HG02973 (cell line): ENCODE results near the gene MYOT.
"Not testable (repeated sequence)": the region's sequence is repeated elsewhere in the genome, so short reads cannot be mapped to it uniquely, and the experiment has no call there.

ENCODE experiments used
- ATAC-seq: cut with Tn5 transposase; IDR thresholded peaks from one replicate; pipeline ENCODE4 v1.9.1; 2021; ENCODE audit warnings: moderate library complexity; ENCODE audit not compliant: unreplicated experiment

The MYOT gene

GRCh38 chr5:137867664-137868063, at the start of gene MYOT:
TSS of gene MYOT (plus strand) at chr5:137867860. CDS start at chr5:137870652, 2,792 bp downstream.
- ATAC-seq, result no peak

GRCh38 chr5:137819766-137820165, 47.9 kb upstream of the MYOT start:
- no peak for ATAC-seq

DNA sequence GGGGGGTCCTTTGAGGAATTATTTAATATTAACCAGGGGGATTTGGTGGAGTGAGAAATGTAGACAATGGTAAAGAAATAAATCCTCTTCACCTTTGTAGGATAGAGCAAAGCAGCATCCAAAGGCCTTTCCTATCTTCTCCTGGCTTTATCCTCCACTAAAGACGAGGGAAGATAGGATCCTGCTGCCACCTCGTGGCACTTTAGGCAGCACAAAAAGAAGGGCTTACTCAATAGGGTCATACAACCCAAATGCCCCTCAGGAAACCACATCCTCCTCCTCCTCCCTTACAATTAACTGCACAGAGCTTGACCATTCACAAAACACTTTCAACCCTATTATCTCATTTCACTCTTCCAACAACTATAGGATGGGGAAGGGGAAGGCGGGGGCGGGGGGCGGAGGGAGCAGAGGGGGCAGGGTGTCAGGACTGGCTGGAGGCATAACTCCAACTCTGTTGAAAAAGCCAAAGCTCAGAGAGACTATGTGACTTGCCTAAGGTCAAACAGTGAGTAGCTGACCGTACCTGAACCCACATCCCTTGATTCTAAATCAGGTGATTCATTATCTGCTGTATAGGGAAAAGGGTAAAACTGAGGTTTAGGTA, 45.4 kb upstream of the MYOT start:
- ATAC-seq, result no peak

DNA sequence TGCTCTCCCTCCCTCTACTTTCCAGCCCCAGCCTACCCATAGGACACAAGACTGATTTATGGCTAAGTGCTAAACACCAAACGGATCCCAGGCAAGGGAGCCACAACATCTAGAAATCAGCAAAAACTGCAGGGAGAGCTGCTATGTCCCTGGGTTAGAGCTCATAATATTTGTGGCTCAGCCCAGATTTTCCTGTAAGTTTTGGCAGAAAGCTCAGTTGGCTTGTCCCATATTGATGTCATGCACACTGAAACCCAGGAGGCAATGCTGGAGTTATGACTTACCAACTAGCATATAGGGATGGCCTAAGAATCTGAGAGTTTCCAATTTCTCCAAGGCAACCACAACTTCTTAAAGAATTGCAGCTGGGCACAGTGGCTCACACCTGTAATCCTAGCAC, 44.7 kb upstream of the MYOT start:
- no peak for ATAC-seq

DNA sequence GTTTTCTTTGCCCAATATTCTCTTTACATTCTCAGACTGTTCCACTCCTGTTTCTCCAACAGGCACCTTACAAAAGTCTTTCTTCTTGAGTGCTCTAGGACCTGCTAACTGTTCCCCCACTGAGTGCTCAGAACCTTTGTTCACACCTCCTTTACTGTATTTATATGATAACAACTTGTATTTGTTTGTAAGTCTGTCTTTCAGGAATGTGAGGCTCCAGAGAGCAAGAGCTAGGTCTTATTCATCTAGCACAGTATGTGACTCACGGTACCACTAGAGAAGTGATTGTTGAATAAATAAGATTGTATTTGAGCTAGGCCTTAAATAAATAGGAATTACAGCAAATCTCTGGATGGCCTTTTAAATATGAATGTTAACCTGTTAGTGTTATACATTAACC, 42.5 kb upstream of the MYOT start:
- no peak for ATAC-seq

DNA sequence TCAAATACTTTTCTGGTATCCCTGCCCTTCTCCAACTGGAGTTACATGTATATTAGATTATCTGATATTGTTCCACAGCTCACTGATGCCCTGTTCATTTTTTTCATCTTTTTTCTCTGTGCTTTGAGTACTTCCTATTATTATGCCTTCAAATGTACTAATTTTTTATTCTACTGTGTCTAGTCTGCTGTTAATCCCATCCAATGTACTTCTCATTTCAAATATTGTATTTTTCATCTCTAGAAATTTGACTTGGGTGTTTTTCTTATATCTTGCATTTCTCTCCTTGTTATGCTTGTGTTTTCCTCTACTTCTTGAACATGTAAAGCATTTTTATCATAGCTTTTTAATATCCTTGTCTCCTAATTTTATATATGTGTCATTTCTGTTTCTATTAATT, 41.6 kb upstream of the MYOT start:
- ATAC-seq, result no peak

GRCh38 chr5:137828180-137828579, 39.5 kb upstream of the MYOT start:
- ATAC-seq, result no peak

GRCh38 chr5:137828664-137829063, 39.0 kb upstream of the MYOT start:
- no peak for ATAC-seq

DNA sequence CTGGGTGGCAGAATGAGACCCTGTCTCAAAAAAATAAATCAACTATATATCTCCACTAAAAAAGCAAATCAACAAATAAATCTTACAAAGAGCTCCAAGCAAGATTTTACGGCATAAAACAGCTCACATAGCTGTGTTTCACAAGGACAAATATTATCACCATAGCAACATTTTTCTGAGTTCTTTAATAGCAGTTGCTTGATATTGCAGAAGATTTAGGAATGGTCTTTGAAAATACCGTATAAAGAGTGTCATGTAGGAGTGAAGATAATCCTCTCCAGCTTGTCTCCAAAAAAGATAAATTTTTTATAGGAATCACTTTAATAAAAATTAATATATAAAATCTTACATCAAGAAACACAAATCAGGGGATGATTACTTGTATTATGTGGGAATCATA, 36.6 kb upstream of the MYOT start:
- no peak for ATAC-seq

GRCh38 chr5:137831526-137831925, 36.1 kb upstream of the MYOT start:
- ATAC-seq, result no peak

GRCh38 chr5:137832416-137832815, 35.2 kb upstream of the MYOT start:
- no peak for ATAC-seq

DNA sequence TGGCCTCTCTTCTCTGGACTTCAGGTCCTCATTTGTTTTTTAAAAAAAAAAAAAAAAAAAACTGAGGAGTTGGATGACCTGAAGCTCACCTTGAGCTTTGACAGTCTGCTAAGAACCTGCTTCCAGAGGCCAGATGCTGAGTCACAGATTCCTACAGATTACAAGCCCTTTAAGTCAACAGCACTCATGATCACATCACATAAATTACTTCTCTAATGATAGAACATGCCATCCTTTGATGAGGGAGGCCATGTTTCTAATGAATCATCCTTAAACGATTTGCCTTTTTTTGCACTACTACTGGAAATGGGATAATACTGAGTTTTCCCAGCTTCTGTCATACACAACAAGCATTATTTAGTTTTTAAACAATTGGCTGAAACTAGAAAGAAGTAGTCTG, 34.2 kb upstream of the MYOT start:
- no peak for ATAC-seq

DNA sequence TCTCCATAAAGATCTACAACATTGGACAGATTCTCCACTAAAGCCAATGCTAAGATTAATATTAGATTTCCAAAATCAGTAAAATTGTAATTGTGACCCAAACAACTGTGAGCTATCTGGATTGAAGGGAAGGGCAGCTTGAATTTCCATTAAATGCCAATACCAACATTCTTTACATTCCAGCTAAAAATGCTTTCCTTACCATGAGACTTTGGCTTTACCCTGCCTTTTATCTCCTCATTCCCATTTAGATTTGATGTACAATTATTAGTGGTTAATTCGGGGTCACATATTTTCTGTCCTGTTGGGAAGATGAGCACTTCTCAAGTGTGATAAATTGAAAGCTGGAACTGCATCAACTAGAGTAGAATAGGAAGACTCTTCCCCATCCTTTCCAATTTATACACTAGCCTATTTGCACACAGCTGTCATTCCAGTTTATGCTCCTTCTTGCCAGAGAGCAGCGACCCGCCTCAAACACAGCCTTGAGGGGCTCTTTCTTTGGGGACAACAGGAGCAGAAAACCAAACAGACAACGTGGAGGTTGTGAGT, 33.1 kb upstream of the MYOT start:
- no peak for ATAC-seq

DNA sequence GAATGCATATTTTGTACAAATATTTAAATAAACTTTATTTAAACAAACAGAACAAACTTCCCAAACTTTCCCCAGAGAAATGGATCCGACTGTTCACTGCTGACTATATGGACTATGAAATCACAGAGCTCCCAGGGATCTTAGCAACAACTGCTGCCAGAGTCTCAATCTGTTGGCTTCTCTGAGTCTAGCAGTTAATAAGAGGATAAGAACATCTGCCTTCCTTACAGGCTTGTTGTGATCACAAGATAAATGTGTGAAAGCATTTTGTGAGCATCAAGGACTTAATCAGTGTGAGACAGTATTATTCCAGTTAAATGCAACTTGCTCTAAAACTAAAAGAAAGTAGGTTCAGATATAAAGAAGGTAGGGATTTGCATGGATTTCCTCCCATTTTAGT, 31.4 kb upstream of the MYOT start:
- ATAC-seq, result no peak

GRCh38 chr5:137836997-137837396, 30.7 kb upstream of the MYOT start:
- no peak for ATAC-seq

GRCh38 chr5:137837491-137838394, 29.9 kb upstream of the MYOT start:
- no peak for ATAC-seq

DNA sequence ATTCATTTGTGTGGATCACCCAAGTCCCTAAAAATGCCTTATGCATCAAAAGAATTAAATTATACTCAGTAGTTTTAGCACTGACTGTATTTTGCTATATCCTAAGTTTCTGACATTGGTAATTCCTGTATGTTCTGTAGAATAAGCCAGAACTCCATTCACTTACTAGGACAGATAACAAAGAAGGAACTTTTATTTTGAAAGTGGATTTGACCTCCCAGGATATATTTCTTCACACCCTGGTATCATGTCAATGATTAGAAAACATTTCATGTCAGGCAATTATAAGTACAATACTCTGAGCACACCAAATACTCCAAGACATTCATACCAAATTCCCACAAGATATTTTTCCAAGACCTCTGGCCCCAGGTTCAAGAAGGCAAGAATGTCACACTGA, 28.7 kb upstream of the MYOT start:
- no peak for ATAC-seq

DNA sequence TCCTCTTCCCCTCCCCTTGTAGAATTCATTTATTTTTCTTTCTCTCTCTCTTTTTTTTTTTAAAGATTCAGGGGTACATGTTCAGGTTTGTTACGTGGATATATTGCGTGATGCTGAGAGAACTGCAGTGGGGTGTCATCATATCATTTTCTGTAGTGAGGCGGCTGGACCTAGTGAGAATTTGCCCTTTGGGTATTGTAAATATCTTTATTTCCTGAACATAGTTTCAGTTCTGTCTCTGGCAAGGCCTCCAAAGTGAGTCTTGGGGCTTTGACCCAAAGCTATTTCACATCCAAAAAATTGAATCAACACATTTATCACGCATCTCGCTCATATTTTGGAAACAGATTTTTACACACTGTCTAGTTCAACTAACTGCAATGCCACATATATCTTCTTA, 25.4 kb upstream of the MYOT start:
- ATAC-seq, result no peak

- no peak for ATAC-seq
Observed at GRCh38 chr5:137843676-137844299, 23.9 kb upstream of the MYOT start.

DNA sequence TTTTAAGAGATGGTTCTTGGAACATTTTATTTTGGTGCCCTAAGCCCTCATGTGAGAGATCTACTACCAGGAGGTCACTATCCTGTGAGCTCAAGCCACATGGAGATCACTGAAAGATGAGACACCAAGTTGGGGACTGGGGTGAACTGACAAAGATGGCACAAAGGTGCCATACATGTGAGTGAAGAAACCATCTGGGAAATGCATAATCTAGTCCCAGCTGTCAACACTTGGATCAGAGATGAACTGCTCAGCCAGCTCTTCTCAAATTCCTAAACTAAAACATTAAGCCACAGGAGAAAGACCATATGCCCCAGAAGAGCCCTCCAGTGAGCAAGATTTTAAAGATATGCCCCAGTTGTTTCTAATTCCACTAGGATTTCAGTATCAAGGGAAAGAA, 22.2 kb upstream of the MYOT start:
- ATAC-seq, result no peak

GRCh38 chr5:137847687-137848086, 20.0 kb upstream of the MYOT start:
- ATAC-seq, result no peak

DNA sequence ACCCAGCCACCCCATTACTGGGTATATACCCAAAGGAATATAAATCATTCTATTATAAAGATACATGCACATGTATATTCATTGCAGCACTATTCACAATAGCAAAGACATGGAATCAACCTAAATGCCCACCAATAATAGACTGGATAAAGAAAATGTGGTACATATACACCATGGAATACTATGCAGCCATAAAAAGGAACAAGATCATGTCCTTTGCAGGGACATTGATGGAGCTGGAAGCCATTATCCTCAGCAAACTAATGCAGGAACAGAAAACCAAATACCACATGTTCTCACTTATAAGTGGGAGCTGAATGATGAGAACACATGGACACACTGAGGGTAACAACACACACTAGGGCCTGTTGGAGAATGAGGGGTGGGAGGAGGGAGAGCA, 14.5 kb upstream of the MYOT start:
- ATAC-seq, result not testable (repeated sequence)
